ENCODE data around the gene SYNPO2.

The SYNPO2 gene

GRCh38 chr4:118894034-118894433 lies 5.4 kb downstream of the SYNPO2 start:
- DNase-seq (ENCODE audit: low read depth), result no peak
- TF ChIP-seq CTCF (conservative IDR thresholded peaks at IDR 0.05; ENCODE audit: control insufficient read depth, insufficient read depth, low read depth, low read length), result no peak
- H3K4me3 ChIP-seq (ENCODE audit: control insufficient read depth, low read depth, low read length), result no peak overlapping the region

GRCh38 chr4:118898221-118898620 lies 9.6 kb downstream of the SYNPO2 start:
- no peak for DNase-seq (ENCODE audit: low read depth)
- H3K4me3 ChIP-seq (ENCODE audit: control insufficient read depth, low read depth, low read length), result no peak overlapping the region
- no peak for TF ChIP-seq CTCF (conservative IDR thresholded peaks at IDR 0.05; ENCODE audit: control insufficient read depth, insufficient read depth, low read depth, low read length)

GRCh38 chr4:118898684-118899138 lies 10.1 kb downstream of the SYNPO2 start:
- no peak overlapping the region for H3K4me3 ChIP-seq (ENCODE audit: control insufficient read depth, low read depth, low read length)
- TF ChIP-seq CTCF (conservative IDR thresholded peaks at IDR 0.05; ENCODE audit: control insufficient read depth, insufficient read depth, low read depth, low read length), result no peak
- DNase-seq (ENCODE audit: low read depth), result peak; percentile 8

GRCh38 chr4:118904418-118904817 lies 15.8 kb downstream of the SYNPO2 start:
- no peak for DNase-seq (ENCODE audit: low read depth)
- TF ChIP-seq CTCF (conservative IDR thresholded peaks at IDR 0.05; ENCODE audit: control insufficient read depth, insufficient read depth, low read depth, low read length), result no peak

GRCh38 chr4:118904935-118905334 lies 16.3 kb downstream of the SYNPO2 start:
- no peak for TF ChIP-seq CTCF (conservative IDR thresholded peaks at IDR 0.05; ENCODE audit: control insufficient read depth, insufficient read depth, low read depth, low read length)
- H3K4me3 ChIP-seq (ENCODE audit: control insufficient read depth, low read depth, low read length), result no peak overlapping the region
- peak; percentile 31 for DNase-seq (ENCODE audit: low read depth)

More at GRCh38 chr4:118904418-118904817, 15.8 kb downstream of the SYNPO2 start:
- H3K4me3 ChIP-seq (ENCODE audit: control insufficient read depth, low read depth, low read length), result no peak overlapping the region

- DNase-seq (ENCODE audit: low read depth), result no peak
Measured at GRCh38 chr4:118905566-118905965, 16.9 kb downstream of the SYNPO2 start.

More at GRCh38 chr4:118905566-118905965, 16.9 kb downstream of the SYNPO2 start:
- no peak overlapping the region for H3K4me3 ChIP-seq (ENCODE audit: control insufficient read depth, low read depth, low read length)
- no peak for TF ChIP-seq CTCF (conservative IDR thresholded peaks at IDR 0.05; ENCODE audit: control insufficient read depth, insufficient read depth, low read depth, low read length)

Data from fibroblast of mammary gland (primary cell).